Measurements from ENCODE around the gene BACE1-AS. TPM values are rescaled to one million over a fixed set of nuclear protein-coding genes. Genes with fewer than 3 reads are reported as not detected.
"Not testable (repeated sequence)": the region's sequence is repeated elsewhere in the genome, so short reads cannot be mapped to it uniquely, and the experiment has no call there.

Gene BACE1-AS
- total and polyA plus RNA-seq, 2 experiments from 2014 or later = 6.4 to 12.9 TPM

DNA sequence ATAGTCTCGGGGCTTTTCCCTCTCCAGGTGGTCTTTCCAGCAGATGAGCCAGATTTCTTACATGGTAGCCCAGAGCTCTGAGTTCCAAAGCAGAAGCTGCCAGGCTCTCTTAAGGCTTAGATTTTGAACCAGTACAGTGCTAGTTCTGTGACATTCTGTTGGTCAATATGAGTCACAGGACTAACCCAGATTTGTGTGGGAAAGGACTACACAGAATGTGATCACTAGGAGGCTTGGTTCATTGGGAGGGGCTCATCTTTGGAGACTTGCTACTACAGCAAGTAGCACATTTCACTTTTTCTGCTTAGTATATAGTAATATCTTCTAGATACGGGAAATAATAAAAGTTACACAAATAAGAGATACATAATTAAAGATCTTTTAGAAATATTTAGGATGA lies 34.6 kb upstream of the BACE1-AS start:
- peaks cover 32% of the 10 kb centered on the region for H3K36me3 ChIP-seq
- TF ChIP-seq, protein P1, sequence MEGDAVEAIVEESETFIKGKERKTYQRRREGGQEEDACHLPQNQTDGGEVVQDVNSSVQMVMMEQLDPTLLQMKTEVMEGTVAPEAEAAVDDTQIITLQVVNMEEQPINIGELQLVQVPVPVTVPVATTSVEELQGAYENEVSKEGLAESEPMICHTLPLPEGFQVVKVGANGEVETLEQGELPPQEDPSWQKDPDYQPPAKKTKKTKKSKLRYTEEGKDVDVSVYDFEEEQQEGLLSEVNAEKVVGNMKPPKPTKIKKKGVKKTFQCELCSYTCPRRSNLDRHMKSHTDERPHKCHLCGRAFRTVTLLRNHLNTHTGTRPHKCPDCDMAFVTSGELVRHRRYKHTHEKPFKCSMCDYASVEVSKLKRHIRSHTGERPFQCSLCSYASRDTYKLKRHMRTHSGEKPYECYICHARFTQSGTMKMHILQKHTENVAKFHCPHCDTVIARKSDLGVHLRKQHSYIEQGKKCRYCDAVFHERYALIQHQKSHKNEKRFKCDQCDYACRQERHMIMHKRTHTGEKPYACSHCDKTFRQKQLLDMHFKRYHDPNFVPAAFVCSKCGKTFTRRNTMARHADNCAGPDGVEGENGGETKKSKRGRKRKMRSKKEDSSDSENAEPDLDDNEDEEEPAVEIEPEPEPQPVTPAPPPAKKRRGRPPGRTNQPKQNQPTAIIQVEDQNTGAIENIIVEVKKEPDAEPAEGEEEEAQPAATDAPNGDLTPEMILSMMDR (IDR thresholded peaks at IDR 0.05; ENCODE audit: low read depth, low read length) = no peak
- H3K4me1 ChIP-seq (ENCODE audit: low read depth) = no peaks in the 10 kb centered on the region
- no peak overlapping the region for H3K27ac ChIP-seq
- no peak overlapping the region for H3K4me3 ChIP-seq
- peak in 1 of 2 donors; percentile 13 for DNase-seq (ENCODE audit: low read depth in 1 of 2, low spot score in 1 of 2)
- H3K27me3 ChIP-seq = no peaks in the 10 kb centered on the region
- H3K9me3 ChIP-seq (ENCODE audit: low read depth) = no peaks in the 10 kb centered on the region

DNA sequence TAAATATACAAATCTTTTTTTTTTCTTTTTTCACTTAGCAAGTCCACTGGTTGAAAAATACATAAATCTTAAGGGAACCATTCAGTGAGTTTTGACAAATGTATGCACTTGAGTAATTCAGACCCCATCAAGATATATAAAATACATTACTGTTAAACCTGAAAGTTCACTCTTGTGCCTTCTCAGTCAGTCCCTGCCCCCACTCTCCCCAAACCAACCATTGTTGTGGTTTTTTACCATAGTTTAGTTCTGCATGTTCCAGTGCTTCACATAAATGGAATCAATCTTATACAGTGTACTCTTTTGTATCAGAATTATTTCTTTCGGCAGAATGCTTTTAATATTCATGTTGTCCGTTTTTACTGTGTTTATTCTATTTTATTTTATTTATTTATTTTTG lies 32.6 kb upstream of the BACE1-AS start:
- Histone ChIP-seq H3K36me3 (peaks cover 23% of the 10 kb centered on the region), H3K4me3 (no peak overlapping the region), H3K4me1 (ENCODE audit: low read depth) (no peaks in the 10 kb centered on the region), H3K9me3 (ENCODE audit: low read depth) (no peaks in the 10 kb centered on the region), H3K27ac (no peak overlapping the region), H3K27me3 (no peaks in the 10 kb centered on the region)
- TF ChIP-seq, protein P1 (IDR thresholded peaks at IDR 0.05; ENCODE audit: low read depth, low read length) = no peak
- no peak for DNase-seq (ENCODE audit: low read depth in 1 of 2, low spot score in 1 of 2)

DNA sequence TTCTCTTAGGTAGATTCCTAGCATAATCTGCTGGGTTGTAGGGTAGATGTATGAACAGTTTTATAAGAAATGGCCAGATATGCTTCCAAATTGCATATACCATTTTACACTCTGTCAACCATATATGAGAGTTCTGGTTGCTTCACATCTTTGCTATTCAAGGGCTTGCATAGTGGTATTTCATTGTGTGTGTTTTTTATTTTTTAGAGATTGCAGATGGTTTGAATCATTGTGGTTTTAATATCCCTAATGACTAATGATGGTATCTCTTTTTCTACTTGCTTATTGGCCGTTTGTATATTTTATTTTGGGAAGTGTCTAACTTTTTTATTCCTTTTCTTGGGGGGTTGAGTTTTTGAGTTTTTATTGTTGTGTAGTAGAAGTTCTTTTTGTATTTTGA lies 31.7 kb upstream of the BACE1-AS start:
- H3K9me3 ChIP-seq (ENCODE audit: low read depth) = no peaks in the 10 kb centered on the region
- peaks cover 17% of the 10 kb centered on the region for H3K36me3 ChIP-seq
- H3K27ac ChIP-seq = no peak overlapping the region
- no peaks in the 10 kb centered on the region for H3K27me3 ChIP-seq
- H3K4me3 ChIP-seq = no peak overlapping the region
- TF ChIP-seq, protein P1 (IDR thresholded peaks at IDR 0.05; ENCODE audit: low read depth, low read length) = no peak
- no peaks in the 10 kb centered on the region for H3K4me1 ChIP-seq (ENCODE audit: low read depth)
- peak in 1 of 2 donors; percentile 73 for DNase-seq (ENCODE audit: low read depth in 1 of 2, low spot score in 1 of 2)

DNA sequence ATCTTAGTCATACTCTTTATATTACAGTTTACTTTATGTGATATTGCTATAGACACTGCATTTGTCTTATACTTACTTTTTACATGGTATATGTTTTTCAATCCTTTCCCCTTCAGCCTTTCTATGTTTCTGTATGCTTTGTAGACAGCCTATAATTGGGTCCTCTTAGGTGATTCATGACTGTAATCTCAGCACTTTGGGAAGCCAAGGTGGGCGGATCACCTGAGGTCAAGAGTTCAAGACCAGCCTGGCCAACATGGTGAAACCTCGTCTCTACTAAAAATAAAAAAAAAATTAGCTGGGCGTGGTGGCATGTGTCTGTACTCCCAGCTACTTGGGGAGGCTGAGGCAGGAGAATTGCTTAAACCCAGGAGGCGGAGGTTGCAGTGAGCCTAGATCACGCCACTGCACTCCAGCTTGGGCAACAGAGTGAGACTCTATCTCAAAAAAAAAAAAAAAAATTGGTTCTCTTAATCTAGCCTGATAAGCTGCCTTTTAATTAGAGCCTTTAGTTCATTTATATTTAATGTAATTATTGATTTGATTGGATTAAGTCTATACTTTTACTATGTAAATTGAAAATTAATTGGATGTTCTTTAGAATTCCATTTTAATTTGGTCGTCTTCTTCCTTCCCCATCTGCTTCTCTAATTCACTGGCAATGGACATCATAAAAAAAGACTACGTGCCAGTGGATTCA lies 26.4 kb upstream of the BACE1-AS start:
- peaks cover 12% of the 10 kb centered on the region for H3K4me1 ChIP-seq (ENCODE audit: low read depth)
- H3K9me3 ChIP-seq (ENCODE audit: low read depth); H3K27ac ChIP-seq; DNase-seq (ENCODE audit: low read depth in 1 of 2, low spot score in 1 of 2); H3K27me3 ChIP-seq; H3K4me3 ChIP-seq: not testable (repeated sequence)
- H3K36me3 ChIP-seq = peaks cover 17% of the 10 kb centered on the region

DNA sequence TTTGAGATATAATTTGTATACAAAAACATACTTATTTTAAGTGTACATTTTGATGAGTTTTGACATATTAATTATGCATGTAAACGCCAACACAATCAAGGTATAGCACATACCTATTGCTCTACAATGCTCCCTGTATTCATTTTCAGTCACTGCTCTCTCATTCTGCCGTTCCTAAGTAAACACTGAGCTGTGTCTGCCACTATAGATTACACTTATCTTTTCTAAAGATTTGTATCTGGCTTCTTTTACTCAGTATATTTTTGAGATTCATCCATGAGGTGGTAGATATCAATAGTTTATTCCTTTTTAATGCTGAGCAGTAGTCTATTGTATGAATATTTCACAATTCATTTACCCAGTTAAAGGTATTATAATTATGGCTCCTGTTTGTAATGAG lies 25.4 kb upstream of the BACE1-AS start:
- no peak for DNase-seq (ENCODE audit: low read depth in 1 of 2, low spot score in 1 of 2)
- no peak overlapping the region for H3K27ac ChIP-seq
- no peak overlapping the region for H3K4me3 ChIP-seq
- peaks cover 12% of the 10 kb centered on the region for H3K4me1 ChIP-seq (ENCODE audit: low read depth)
- H3K36me3 ChIP-seq = peaks cover 16% of the 10 kb centered on the region
- no peaks in the 10 kb centered on the region for H3K27me3 ChIP-seq
- TF ChIP-seq, protein P1 (IDR thresholded peaks at IDR 0.05; ENCODE audit: low read depth, low read length) = no peak
- no peaks in the 10 kb centered on the region for H3K9me3 ChIP-seq (ENCODE audit: low read depth)

DNA sequence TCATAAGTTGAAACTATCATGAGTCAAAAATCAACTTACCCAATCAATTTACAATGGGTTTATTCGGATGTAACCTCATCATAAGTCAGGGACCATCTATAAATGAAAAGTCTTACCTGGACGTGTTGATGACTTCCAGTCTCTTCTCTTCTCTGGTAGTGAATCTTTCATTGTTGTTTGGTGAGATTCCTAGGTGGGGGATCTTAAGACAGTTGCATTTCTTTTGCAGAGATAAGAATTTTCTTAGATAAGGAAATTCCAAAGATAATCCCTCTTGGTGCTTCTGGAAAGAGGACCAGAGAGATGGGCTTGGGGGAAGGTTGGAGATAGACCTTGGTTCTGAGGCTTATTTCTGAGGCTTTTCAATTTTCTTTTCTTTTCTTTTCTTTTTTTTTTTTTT lies 21.3 kb upstream of the BACE1-AS start:
- no peak for DNase-seq (ENCODE audit: low read depth in 1 of 2, low spot score in 1 of 2)
- TF ChIP-seq, protein P1 (IDR thresholded peaks at IDR 0.05; ENCODE audit: low read depth, low read length) = no peak
- Histone ChIP-seq H3K4me1 (ENCODE audit: low read depth) (peaks cover 12% of the 10 kb centered on the region), H3K27ac (no peak overlapping the region), H3K4me3 (no peak overlapping the region), H3K27me3 (no peaks in the 10 kb centered on the region), H3K9me3 (ENCODE audit: low read depth) (no peaks in the 10 kb centered on the region), H3K36me3 (peaks cover 3% of the 10 kb centered on the region)

Measured in cardiac muscle cell (in vitro differentiated cells and primary cell).